ENCODE results near the gene ABCC4. TPM values are rescaled to one million over a fixed set of nuclear protein-coding genes. Genes with fewer than 3 reads are reported as not detected.

The ABCC4 gene
- total and polyA plus RNA-seq, 9 of the 15 experiments (the other 6 are each of a cell fraction or from before 2014, with no cell fraction given) = 9.4 to 46.1 (median 25.4) TPM

GRCh38 chr13:95243207-95243606 lies 58.0 kb downstream of the ABCC4 start (continued):
- TF ChIP-seq PRPF4 (IDR thresholded peaks at IDR 0.05; ENCODE audit: insufficient read depth, low read depth, low read length, poor library complexity, severe bottlenecking) (no peak), SNRNP70 (optimal IDR thresholded peaks at IDR 0.05; ENCODE audit: low read depth, low read length) (no peak), TBP (optimal IDR thresholded peaks at IDR 0.05; ENCODE audit: low read depth, low read length) (no peak), ARID1B (IDR thresholded peaks at IDR 0.05) (peak; percentile 92), NEUROD1 (IDR thresholded peaks at IDR 0.05; ENCODE audit: borderline replicate concordance, low read depth, low read length, partially characterized antibody) (no peak), ZNF277 (CRISPR knock-in tag; IDR thresholded peaks at IDR 0.05; ENCODE audit: borderline replicate concordance) (no peak), NFATC3 (IDR thresholded peaks at IDR 0.05) (no peak), ZNF384 (IDR thresholded peaks at IDR 0.05; ENCODE audit: low read depth, low read length) (no peak), STAT5A (IDR thresholded peaks at IDR 0.05; ENCODE audit: borderline replicate concordance, low read length) (peak; percentile 15; the same call in 1 of the 2 replicates), SMARCB1 (IDR thresholded peaks at IDR 0.05; ENCODE audit: insufficient read length, low read depth) (no peak), ZC3H11A (IDR thresholded peaks at IDR 0.05; ENCODE audit: low read depth, low read length) (no peak), TOE1 (IDR thresholded peaks at IDR 0.05; ENCODE audit: borderline replicate concordance) (no peak), TOE1 (CRISPR knock-in tag; IDR thresholded peaks at IDR 0.05; ENCODE audit: borderline replicate concordance, low read depth) (no peak), TBL1XR1 (IDR thresholded peaks at IDR 0.05; ENCODE audit: low read length in 2 of 2) (peak in 1 of 2 experiments; percentile 49; a peak in 1 of 4 replicates), HES1 (IDR thresholded peaks at IDR 0.05; ENCODE audit: low read depth) (no peak), ZBTB9 (CRISPR knock-in tag; IDR thresholded peaks at IDR 0.05) (no peak), MIER1 (IDR thresholded peaks at IDR 0.05; ENCODE audit: low read depth) (no peak), RNF219 (CRISPR knock-in tag; IDR thresholded peaks at IDR 0.05) (no peak), ZNF766 (CRISPR knock-in tag; conservative IDR thresholded peaks at IDR 0.05) (peak; percentile 92), SMAD4 (CRISPR knock-in tag; conservative IDR thresholded peaks at IDR 0.05) (0 out of 2 replicates have a peak, but pooled peaks have one; percentile 48), SNIP1 (IDR thresholded peaks at IDR 0.05; ENCODE audit: low read depth) (no peak), ZNF263 (CRISPR knock-in tag; IDR thresholded peaks at IDR 0.05; ENCODE audit: borderline replicate concordance) (no peak)

Measured in K562 (cell line).